ENCODE measurements around the gene SMIM15. TPM values are rescaled to one million over a fixed set of nuclear protein-coding genes. Genes with fewer than 3 reads are reported as not detected.
"Not testable (repeated sequence)": the region's sequence is repeated elsewhere in the genome, so short reads cannot be mapped to it uniquely, and the experiment has no call there.

SMIM15 gene
- total and polyA plus RNA-seq, 2 of the 4 experiments (the other 2 are of a cell fraction), result 49.7 to 94.3 TPM

DNA sequence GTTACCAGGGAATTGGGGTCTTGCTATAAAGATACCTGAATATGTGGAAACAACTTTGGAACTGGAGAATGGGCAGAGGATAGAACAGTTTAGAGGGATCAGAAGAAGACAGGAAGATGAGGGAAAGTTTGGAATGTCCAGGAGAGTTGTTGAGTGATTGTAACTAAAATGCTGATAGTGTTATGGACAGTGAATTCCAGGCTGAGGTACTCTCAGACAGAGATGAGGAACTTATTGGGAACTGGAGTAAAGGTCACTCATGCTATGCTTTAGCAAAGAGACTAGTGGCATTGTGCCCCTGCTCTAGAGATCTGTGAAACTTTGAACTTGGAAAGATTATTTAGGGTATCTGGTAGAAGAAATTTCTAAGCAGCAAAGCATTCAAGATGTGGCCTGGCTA, 25.1 kb upstream of the SMIM15 start:
- H2BK15ac ChIP-seq (ENCODE audit: low read depth, low read length); H3K9me3 ChIP-seq (ENCODE audit: control insufficient read depth, insufficient read depth, low read length); H3K14ac ChIP-seq (replicated peaks; ENCODE audit: low read depth, low read length); H4K5ac ChIP-seq (ENCODE audit: low read depth, low read length); CTCF ChIA-PET; H4K91ac ChIP-seq (ENCODE audit: insufficient read depth, low read depth, low read length); in situ Hi-C loops (cut with MboI; ENCODE audit: low sequenced_read_pairs); H3K56ac ChIP-seq (ENCODE audit: extremely low read depth, insufficient read depth, low read length); H4K8ac ChIP-seq (ENCODE audit: low read depth in 2 of 2, low read length in 2 of 2); H3K27ac ChIP-seq (ENCODE audit: insufficient read depth, low read length); H3K18ac ChIP-seq (ENCODE audit: low read depth, low read length); H3K27me3 ChIP-seq (ENCODE audit: control insufficient read depth, insufficient read depth, low read length); H3K4me2 ChIP-seq (ENCODE audit: low read depth, low read length); BruUV-seq (replicated peaks); ATAC-seq (ENCODE audit: low read depth); H2BK5ac ChIP-seq (ENCODE audit: low read depth, low read length, poor library complexity, severe bottlenecking); H3K9ac ChIP-seq (ENCODE audit: low read depth, low read length); H2AK5ac ChIP-seq (ENCODE audit: low read depth, low read length); H3K36me3 ChIP-seq (ENCODE audit: control insufficient read depth, insufficient read depth, low read length); H2AK9ac ChIP-seq (replicated peaks; ENCODE audit: low read depth, low read length, poor library complexity); intact Hi-C loops (cut with micrococcal nuclease); DNase-seq; H3K4me1 ChIP-seq (ENCODE audit: control insufficient read depth, insufficient read depth, low read length); H3K9me1 ChIP-seq (ENCODE audit: insufficient read depth, low read length); H4K20me1 ChIP-seq (ENCODE audit: insufficient read depth, low read length); H3K23ac ChIP-seq (ENCODE audit: low read depth, low read length); H2AFZ ChIP-seq (replicated peaks; ENCODE audit: low read length, poor library complexity); H3K4ac ChIP-seq (ENCODE audit: low read depth, low read length); dilution Hi-C loops (cut with HindIII; ENCODE audit: low sequenced_read_pairs, unreplicated experiment); H2BK20ac ChIP-seq (ENCODE audit: low read depth, low read length); H3K79me1 ChIP-seq (ENCODE audit: low read depth in 1 of 2, low read length in 2 of 2); H3K4me3 ChIP-seq (ENCODE audit: insufficient read depth, low read depth, low read length); H2BK120ac ChIP-seq (ENCODE audit: low read depth, low read length): not testable (repeated sequence)
- POLR2A ChIA-PET (ENCODE audit: unreplicated experiment), result interaction anchor here (0.6 kb wide), 1 partner anchor 126 kb away, joined by 3 read pairs; no protein-coding TSS in a partner anchor
